ENCODE measurements around the gene ASTN1.

DNA sequence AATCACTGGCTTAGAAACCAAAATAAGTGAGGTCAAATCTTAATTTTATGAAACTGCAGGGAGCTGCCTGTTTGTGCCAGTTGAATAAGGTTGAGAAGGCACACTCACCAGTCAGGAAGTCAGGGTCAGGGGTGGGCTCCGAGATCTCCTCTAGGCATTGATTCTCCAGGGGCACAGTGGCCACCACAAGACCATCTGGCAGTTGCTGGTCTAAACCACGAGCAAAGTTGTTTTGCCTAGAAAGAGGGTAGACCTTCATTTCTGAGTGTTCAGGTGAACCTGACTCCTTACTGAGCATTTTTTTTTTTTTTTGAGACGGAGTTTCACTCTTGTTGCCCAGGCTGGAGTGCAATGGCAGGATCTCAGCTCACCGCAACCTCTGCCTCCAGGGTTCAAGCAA lies 220.7 kb downstream of the ASTN1 start:
- TF ChIP-seq, protein P1, sequence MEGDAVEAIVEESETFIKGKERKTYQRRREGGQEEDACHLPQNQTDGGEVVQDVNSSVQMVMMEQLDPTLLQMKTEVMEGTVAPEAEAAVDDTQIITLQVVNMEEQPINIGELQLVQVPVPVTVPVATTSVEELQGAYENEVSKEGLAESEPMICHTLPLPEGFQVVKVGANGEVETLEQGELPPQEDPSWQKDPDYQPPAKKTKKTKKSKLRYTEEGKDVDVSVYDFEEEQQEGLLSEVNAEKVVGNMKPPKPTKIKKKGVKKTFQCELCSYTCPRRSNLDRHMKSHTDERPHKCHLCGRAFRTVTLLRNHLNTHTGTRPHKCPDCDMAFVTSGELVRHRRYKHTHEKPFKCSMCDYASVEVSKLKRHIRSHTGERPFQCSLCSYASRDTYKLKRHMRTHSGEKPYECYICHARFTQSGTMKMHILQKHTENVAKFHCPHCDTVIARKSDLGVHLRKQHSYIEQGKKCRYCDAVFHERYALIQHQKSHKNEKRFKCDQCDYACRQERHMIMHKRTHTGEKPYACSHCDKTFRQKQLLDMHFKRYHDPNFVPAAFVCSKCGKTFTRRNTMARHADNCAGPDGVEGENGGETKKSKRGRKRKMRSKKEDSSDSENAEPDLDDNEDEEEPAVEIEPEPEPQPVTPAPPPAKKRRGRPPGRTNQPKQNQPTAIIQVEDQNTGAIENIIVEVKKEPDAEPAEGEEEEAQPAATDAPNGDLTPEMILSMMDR (conservative IDR thresholded peaks at IDR 0.05): no peak
- no peak for TF ChIP-seq EZH2 (IDR thresholded peaks at IDR 0.05; ENCODE audit: low read depth)
